ENCODE data around the gene CD68. TPM values are rescaled to one million over a fixed set of nuclear protein-coding genes. Genes with fewer than 3 reads are reported as not detected.

Gene CD68
- total RNA-seq, 3 donors from 2014 or later = 49.8 to 220 (median 70.5) TPM

DNA sequence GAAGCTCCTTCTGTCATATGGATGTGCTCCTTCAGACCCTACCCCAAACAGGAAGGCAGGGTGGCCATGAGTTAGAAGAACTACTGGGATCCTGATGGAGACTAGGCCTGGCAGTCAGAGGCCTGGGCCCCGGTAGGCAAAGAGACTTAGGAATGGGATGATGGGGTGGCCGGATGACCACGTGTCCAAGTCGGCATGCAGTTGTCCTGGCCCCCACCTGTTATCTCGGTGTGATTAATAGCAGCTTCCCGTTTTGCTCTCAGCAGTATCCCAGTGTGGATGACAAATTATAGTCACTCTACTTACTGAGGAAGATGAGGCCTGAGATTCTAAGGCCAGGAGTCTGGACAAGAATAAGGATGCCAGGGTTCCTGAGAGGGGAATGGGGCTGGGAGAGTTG is 29.1 kb upstream of the CD68 start:
- intact Hi-C loops (cut with DNase I; ENCODE audit: low total_unique reads) = no loop called here
- Histone ChIP-seq H3K9me3 (no peaks in the 10 kb centered on the region), H3K27me3 (no peaks in the 10 kb centered on the region), H3K4me1 (peaks cover 2 to 6% of the 10 kb centered on the region in 2 donors), H3K4me3 (peak overlapping the region in 1 of 3 donors; percentile 76), H3K27ac (peak overlapping the region; percentile 89 to 94), H3K36me3 (no peaks in the 10 kb centered on the region)
- DNase-seq (ENCODE audit: low spot score in 2 of 2) = no peak
- TF ChIP-seq POLR2AphosphoS5 (IDR thresholded peaks at IDR 0.05) (no peak), POLR2A (IDR thresholded peaks at IDR 0.05) (no peak)
- TF ChIP-seq, protein P1, sequence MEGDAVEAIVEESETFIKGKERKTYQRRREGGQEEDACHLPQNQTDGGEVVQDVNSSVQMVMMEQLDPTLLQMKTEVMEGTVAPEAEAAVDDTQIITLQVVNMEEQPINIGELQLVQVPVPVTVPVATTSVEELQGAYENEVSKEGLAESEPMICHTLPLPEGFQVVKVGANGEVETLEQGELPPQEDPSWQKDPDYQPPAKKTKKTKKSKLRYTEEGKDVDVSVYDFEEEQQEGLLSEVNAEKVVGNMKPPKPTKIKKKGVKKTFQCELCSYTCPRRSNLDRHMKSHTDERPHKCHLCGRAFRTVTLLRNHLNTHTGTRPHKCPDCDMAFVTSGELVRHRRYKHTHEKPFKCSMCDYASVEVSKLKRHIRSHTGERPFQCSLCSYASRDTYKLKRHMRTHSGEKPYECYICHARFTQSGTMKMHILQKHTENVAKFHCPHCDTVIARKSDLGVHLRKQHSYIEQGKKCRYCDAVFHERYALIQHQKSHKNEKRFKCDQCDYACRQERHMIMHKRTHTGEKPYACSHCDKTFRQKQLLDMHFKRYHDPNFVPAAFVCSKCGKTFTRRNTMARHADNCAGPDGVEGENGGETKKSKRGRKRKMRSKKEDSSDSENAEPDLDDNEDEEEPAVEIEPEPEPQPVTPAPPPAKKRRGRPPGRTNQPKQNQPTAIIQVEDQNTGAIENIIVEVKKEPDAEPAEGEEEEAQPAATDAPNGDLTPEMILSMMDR (IDR thresholded peaks at IDR 0.05) = no peak

GRCh38 chr17:7551396-7551795 is 28.0 kb upstream of the CD68 start:
- H3K4me1 ChIP-seq = peaks cover 2 to 6% of the 10 kb centered on the region in 2 donors
- TF ChIP-seq POLR2A (IDR thresholded peaks at IDR 0.05) (no peak), POLR2AphosphoS5 (IDR thresholded peaks at IDR 0.05) (no peak)
- TF ChIP-seq, protein P1 (IDR thresholded peaks at IDR 0.05) = no peak
- H3K4me3 ChIP-seq = no peak overlapping the region
- DNase-seq (ENCODE audit: low spot score in 2 of 2) = no peak
- H3K27me3 ChIP-seq = no peaks in the 10 kb centered on the region
- no peaks in the 10 kb centered on the region for H3K36me3 ChIP-seq
- no peak overlapping the region for H3K27ac ChIP-seq
- no peaks in the 10 kb centered on the region for H3K9me3 ChIP-seq
- intact Hi-C loops (cut with DNase I; ENCODE audit: low total_unique reads) = no loop called here

GRCh38 chr17:7552621-7553051 is 26.8 kb upstream of the CD68 start:
- Histone ChIP-seq H3K4me1 (peaks cover 8 to 12% of the 10 kb centered on the region in 2 donors), H3K36me3 (no peaks in the 10 kb centered on the region), H3K27ac (no peak overlapping the region), H3K27me3 (no peaks in the 10 kb centered on the region), H3K9me3 (no peaks in the 10 kb centered on the region), H3K4me3 (no peak overlapping the region)
- TF ChIP-seq, protein P1 (IDR thresholded peaks at IDR 0.05) = no peak
- TF ChIP-seq POLR2A (IDR thresholded peaks at IDR 0.05) (no peak), POLR2AphosphoS5 (IDR thresholded peaks at IDR 0.05) (no peak)
- intact Hi-C loops (cut with DNase I; ENCODE audit: low total_unique reads) = no loop called here
- DNase-seq (ENCODE audit: low spot score in 2 of 2) = no peak

DNA sequence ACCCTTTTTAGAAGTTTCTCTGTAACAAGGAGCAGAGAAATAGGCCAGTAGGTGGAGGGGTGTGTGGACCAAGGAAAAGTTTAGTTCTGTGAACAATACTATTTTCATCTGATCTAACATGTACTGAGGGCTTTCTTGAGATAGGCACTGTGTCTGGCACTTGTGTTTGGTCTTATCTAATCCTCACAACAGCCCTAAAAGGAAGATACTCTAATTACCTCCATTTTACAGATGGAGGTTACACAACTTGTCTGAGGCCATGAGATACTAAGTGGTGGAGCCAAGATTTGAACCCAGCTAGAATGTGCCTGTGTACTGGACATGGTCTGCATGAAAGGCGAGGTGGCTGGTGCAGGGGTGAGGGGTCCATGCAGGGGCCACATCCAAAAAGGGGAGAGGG is 26.1 kb upstream of the CD68 start:
- no peak for TF ChIP-seq POLR2A (IDR thresholded peaks at IDR 0.05)
- TF ChIP-seq, protein P1 (IDR thresholded peaks at IDR 0.05) = no peak
- TF ChIP-seq POLR2AphosphoS5 (IDR thresholded peaks at IDR 0.05) = no peak
- no peak for DNase-seq (ENCODE audit: low spot score in 2 of 2)
- no peaks in the 10 kb centered on the region for H3K27me3 ChIP-seq
- no peaks in the 10 kb centered on the region for H3K36me3 ChIP-seq
- H3K4me3 ChIP-seq = no peak overlapping the region
- no peaks in the 10 kb centered on the region for H3K9me3 ChIP-seq
- peaks cover 8 to 15% of the 10 kb centered on the region in 2 donors for H3K4me1 ChIP-seq
- H3K27ac ChIP-seq = peak overlapping the region in 1 of 2 donors; percentile 12
- intact Hi-C loops (cut with DNase I; ENCODE audit: low total_unique reads) = no loop called here

- no peak for DNase-seq (ENCODE audit: low spot score in 2 of 2)
- no peaks in the 10 kb centered on the region for H3K9me3 ChIP-seq
- intact Hi-C loops (cut with DNase I; ENCODE audit: low total_unique reads) = loop anchor here (5.0 kb wide), 1 partner anchor 248 kb away; the partner anchor contains the start of gene EIF5A
- H3K4me3 ChIP-seq = no peak overlapping the region
- no peak overlapping the region for H3K27ac ChIP-seq
- no peaks in the 10 kb centered on the region for H3K36me3 ChIP-seq
- H3K27me3 ChIP-seq = no peaks in the 10 kb centered on the region
- no peak for TF ChIP-seq POLR2A (IDR thresholded peaks at IDR 0.05)
- TF ChIP-seq, protein P1 (IDR thresholded peaks at IDR 0.05) = no peak
- no peak for TF ChIP-seq POLR2AphosphoS5 (IDR thresholded peaks at IDR 0.05)
- peaks cover 9 to 17% of the 10 kb centered on the region in 2 donors for H3K4me1 ChIP-seq
These were observed 24.0 kb upstream of the CD68 start for GRCh38 chr17:7555320-7555948.
